IMR-90 (cell line): ENCODE measurements around the gene ATOSA.

Source experiments
- BHLHE40 ChIP-seq: fragments of 150-350 bp; IDR thresholded peaks from 2 replicates; pipeline ENCODE4 v1.6.1; 2016; ENCODE audit warnings: mild to moderate bottlenecking, low read depth, low read length
- CHD1 ChIP-seq: IDR thresholded peaks from 2 replicates; pipeline ENCODE4 v1.6.1; 2012; ENCODE audit warnings: low read depth, low read length, improper control_type of control experiment
- CTCF ChIP-seq: conservative IDR thresholded peaks from 2 replicates; pipeline ENCODE4 v1.5.1; 2012; ENCODE audit warnings: mild to moderate bottlenecking, low read depth, low read length, improper control_type of control experiment
- ELK1 ChIP-seq: fragments of 150-350 bp; IDR thresholded peaks from 2 replicates; pipeline ENCODE4 v1.6.1; 2016; ENCODE audit warnings: low read depth, mild to moderate bottlenecking, low read length, moderate library complexity, borderline replicate concordance
- FOS ChIP-seq: fragments of 150-350 bp; IDR thresholded peaks from 2 replicates; pipeline ENCODE4 v1.6.1; 2016; ENCODE audit warnings: low read depth, low read length
- MAFK ChIP-seq: IDR thresholded peaks from 2 replicates; pipeline ENCODE4 v1.6.1; 2012; ENCODE audit warnings: low read depth, low read length, improper control_type of control experiment
- MAZ ChIP-seq: IDR thresholded peaks from 2 replicates; pipeline ENCODE4 v1.6.1; 2012; ENCODE audit warnings: low read depth, mild to moderate bottlenecking, low read length, improper control_type of control experiment, moderate library complexity, borderline replicate concordance
- NFE2L2 ChIP-seq: fragments of 150-350 bp; IDR thresholded peaks from 2 replicates; pipeline ENCODE4 v1.6.1; 2016; ENCODE audit warnings: low read depth, mild to moderate bottlenecking, low read length
- POLR2A ChIP-seq: IDR thresholded peaks from 2 replicates; pipeline ENCODE4 v1.6.1; 2012; ENCODE audit warnings: mild to moderate bottlenecking, low read depth, low read length
- RAD21 ChIP-seq: IDR thresholded peaks from 2 replicates; pipeline ENCODE4 v1.6.1; 2012; ENCODE audit warnings: low read length, improper control_type of control experiment
- RCOR1 ChIP-seq: IDR thresholded peaks from 2 replicates; pipeline ENCODE4 v1.6.1; 2012; ENCODE audit warnings: mild to moderate bottlenecking, low read length, improper control_type of control experiment; ENCODE audit not compliant: insufficient replicate concordance
- SMC3 ChIP-seq: fragments of 150-350 bp; IDR thresholded peaks from 2 replicates; pipeline ENCODE4 v1.6.1; 2016; ENCODE audit warnings: low read depth, mild to moderate bottlenecking, antibody characterized with exemption, low read length, moderate library complexity
- USF2 ChIP-seq: fragments of 150-350 bp; IDR thresholded peaks from 2 replicates; pipeline ENCODE4 v1.6.1; 2017; ENCODE audit warnings: mild to moderate bottlenecking, antibody characterized with exemption, low read length, low read depth

DNA sequence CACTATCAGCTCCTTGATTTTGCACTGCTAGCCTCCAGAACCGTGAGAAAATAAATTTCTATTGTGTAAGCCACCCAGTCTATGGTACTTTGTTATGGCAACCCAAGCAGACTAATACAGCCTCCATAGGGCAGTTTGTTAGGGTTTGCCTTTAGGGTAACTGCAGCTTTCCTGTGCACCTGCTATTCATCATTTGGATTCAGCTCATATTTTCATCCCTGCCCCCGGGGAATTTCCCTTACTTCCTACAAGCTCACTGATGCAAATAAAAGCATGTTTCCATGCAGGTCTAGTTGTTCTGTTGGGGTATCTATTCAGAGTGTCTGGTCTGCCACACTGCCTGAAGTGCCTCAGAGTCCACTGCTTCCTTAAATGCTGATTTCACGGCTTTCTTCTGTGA, 48.6 kb upstream of the ATOSA start:
- TF ChIP-seq CTCF (no peak), BHLHE40 (no peak), POLR2A (no peak), SMC3 (no peak), CHD1 (no peak), RAD21 (no peak), ELK1 (no peak), NFE2L2 (no peak), FOS (no peak), MAFK (no peak), RCOR1 (no peak), USF2 (no peak), MAZ (no peak)
